CD4-positive, alpha-beta T cell treated with Interleukin-15 for 1 hour (primary cell): ENCODE measurements around the gene CSNK2A1.
"Not testable (repeated sequence)": the region's sequence is repeated elsewhere in the genome, so short reads cannot be mapped to it uniquely, and the experiment has no call there.

Experiments used
- DNase-seq: peaks from one replicate; pipeline ENCODE4 v3.0.0-alpha.2; 2020

Gene CSNK2A1

GRCh38 chr20:480044-480443 is 63.5 kb downstream of the CSNK2A1 start:
- DNase-seq: no peak

- no peak for DNase-seq
These were observed 64.1 kb downstream of the CSNK2A1 start for GRCh38 chr20:479487-479886.

GRCh38 chr20:478949-479429 is 64.6 kb downstream of the CSNK2A1 start:
- DNase-seq: no peak

- DNase-seq: no peak
These were observed 65.3 kb downstream of the CSNK2A1 start for GRCh38 chr20:478010-478948.

GRCh38 chr20:476561-477249 is 66.9 kb downstream of the CSNK2A1 start:
- DNase-seq: not testable (repeated sequence)

- no peak for DNase-seq
These were observed 67.9 kb downstream of the CSNK2A1 start for GRCh38 chr20:475463-476357.

GRCh38 chr20:474581-474980 is 69.0 kb downstream of the CSNK2A1 start:
- no peak for DNase-seq

GRCh38 chr20:472889-473292 is 70.7 kb downstream of the CSNK2A1 start:
- DNase-seq: no peak

- no peak for DNase-seq
These were observed 71.3 kb downstream of the CSNK2A1 start for GRCh38 chr20:472137-472846.

GRCh38 chr20:469746-470490 is 73.7 kb downstream of the CSNK2A1 start:
- no peak for DNase-seq

GRCh38 chr20:467755-468154 is 75.8 kb downstream of the CSNK2A1 start:
- DNase-seq: no peak

- peak; percentile 89 for DNase-seq
These were observed 81.2 kb downstream of the CSNK2A1 start, which contains the start of gene TBC1D20 for GRCh38 chr20:462199-462991. Gene TBC1D20 (minus strand): TSS chr20:462533. CDS start chr20:462405, 128 bp downstream.

GRCh38 chr20:461254-462198 is 82.1 kb downstream of the CSNK2A1 start:
- DNase-seq: peak; percentile 51

- no peak for DNase-seq
These were observed 82.9 kb downstream of the CSNK2A1 start for GRCh38 chr20:460707-461106.

GRCh38 chr20:460180-460579 is 83.4 kb downstream of the CSNK2A1 start:
- DNase-seq: no peak

GRCh38 chr20:458776-459175 is 84.8 kb downstream of the CSNK2A1 start:
- DNase-seq: no peak

- no peak for DNase-seq
These were observed 88.6 kb downstream of the CSNK2A1 start for GRCh38 chr20:454951-455350.

GRCh38 chr20:452021-452420 is 91.6 kb downstream of the CSNK2A1 start:
- not testable (repeated sequence) for DNase-seq
